ENCODE measurements around the gene NAV2.

The NAV2 gene

DNA sequence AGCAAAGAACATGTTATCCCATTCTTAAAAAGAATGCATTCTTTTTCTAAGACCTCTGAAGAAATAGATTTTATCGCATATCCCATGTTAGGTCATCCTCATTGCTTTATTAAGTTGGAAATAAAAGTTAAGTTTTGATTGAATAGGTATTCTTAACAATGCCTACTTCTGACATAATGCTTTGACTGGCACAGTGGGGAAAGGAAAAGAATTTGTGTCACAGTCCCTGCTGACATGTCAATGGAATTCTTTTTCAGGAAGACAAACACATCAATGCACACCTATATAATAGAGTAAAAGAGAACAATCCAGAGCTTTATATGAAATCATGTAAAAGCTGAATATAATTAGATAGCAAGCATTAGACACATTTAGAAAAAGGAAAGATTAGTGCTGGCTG is 341.9 kb downstream of the NAV2 start:
- TF ChIP-seq, protein P1, sequence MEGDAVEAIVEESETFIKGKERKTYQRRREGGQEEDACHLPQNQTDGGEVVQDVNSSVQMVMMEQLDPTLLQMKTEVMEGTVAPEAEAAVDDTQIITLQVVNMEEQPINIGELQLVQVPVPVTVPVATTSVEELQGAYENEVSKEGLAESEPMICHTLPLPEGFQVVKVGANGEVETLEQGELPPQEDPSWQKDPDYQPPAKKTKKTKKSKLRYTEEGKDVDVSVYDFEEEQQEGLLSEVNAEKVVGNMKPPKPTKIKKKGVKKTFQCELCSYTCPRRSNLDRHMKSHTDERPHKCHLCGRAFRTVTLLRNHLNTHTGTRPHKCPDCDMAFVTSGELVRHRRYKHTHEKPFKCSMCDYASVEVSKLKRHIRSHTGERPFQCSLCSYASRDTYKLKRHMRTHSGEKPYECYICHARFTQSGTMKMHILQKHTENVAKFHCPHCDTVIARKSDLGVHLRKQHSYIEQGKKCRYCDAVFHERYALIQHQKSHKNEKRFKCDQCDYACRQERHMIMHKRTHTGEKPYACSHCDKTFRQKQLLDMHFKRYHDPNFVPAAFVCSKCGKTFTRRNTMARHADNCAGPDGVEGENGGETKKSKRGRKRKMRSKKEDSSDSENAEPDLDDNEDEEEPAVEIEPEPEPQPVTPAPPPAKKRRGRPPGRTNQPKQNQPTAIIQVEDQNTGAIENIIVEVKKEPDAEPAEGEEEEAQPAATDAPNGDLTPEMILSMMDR (conservative IDR thresholded peaks at IDR 0.05; ENCODE audit: low read depth): no peak
- CTCF ChIA-PET: interaction anchor here (0.6 kb wide), 1 partner anchor 1633 kb away, joined by 3 read pairs; no protein-coding TSS in a partner anchor
- no peak overlapping the region for H3K27ac ChIP-seq
- DNase-seq (ENCODE audit: low spot score): no peak
- POLR2A ChIA-PET (ENCODE audit: low non-redundant PET): no interaction called here

- peak overlapping the region; percentile 98 for H3K27ac ChIP-seq
- CTCF ChIA-PET: interaction anchor here (0.6 kb wide), 1 partner anchor 1634 kb away, joined by 3 read pairs; no protein-coding TSS in a partner anchor
- POLR2A ChIA-PET (ENCODE audit: low non-redundant PET): no interaction called here
- peak; percentile 36 for DNase-seq (ENCODE audit: low spot score)
- TF ChIP-seq, protein P1 (conservative IDR thresholded peaks at IDR 0.05; ENCODE audit: low read depth): no peak
Observed at GRCh38 chr11:20055312-20055711, 342.7 kb downstream of the NAV2 start.

- TF ChIP-seq, protein P1 (conservative IDR thresholded peaks at IDR 0.05; ENCODE audit: low read depth): no peak
- POLR2A ChIA-PET (ENCODE audit: low non-redundant PET): interaction anchor here (0.6 to 1.0 kb wide), 2 partner anchors 8 to 56 kb away, joined by 3 to 4 read pairs; no protein-coding TSS in a partner anchor
- CTCF ChIA-PET: interaction anchor here (0.5 kb wide), 1 partner anchor 58 kb away, joined by 5 read pairs; no protein-coding TSS in a partner anchor
- peak; percentile 82 for DNase-seq (ENCODE audit: low spot score)
- peak overlapping the region; percentile 98 for H3K27ac ChIP-seq
Observed at GRCh38 chr11:20056109-20056949, 343.7 kb downstream of the NAV2 start.

DNA sequence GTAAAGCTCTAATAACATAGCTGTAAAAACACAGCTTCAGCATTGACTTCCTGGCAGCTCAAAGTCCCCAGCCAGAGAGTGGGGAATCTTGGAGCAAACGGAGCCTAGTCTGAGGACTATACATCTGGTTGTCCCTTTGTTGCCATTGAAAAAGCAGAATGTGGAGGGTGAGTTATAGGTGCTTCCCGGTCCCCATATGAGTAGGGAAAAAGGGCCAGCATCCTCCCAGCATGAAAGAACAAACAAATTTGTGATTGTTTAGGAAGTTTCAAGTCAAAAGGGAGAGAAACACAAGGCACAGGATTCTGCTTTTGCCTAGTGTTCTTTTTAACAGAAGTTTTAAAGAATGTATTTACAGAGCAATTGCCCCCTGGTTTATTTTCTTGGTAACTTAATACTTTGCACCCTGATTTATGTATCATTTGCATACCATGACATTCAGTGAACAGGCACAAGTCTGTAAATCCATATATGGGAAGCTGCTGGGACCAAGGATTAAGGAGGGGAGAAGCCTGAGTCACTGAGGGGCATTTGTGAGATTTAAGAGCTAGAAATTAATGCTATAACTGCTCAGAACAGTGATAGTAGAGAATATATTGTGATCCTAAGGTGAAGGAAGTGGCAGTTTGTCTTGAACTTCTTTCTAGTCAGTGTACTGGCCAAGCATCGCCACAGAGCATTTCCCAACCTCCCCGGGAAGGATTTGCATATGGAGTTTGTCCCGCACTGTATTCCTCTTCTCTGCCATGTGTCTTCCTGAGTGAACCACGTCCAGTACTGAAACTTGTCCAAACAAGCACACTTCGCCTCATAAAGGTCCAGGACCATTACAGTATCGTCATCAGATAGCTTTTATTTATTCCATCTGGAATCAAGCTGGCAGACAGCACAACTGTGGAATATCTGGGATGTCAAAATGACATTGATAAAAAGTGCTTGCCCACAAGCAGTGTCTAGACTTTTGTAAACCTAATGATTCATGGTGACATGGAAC is 344.6 kb downstream of the NAV2 start:
- CTCF ChIA-PET: interaction anchor here (0.6 to 1.4 kb wide), 3 partner anchors 22 to 54 kb away, joined by 3 to 4 read pairs (median 3); no protein-coding TSS in a partner anchor
- POLR2A ChIA-PET (ENCODE audit: low non-redundant PET): interaction anchor here (1.0 kb wide), 1 partner anchor 55 kb away, joined by 4 read pairs; no protein-coding TSS in a partner anchor
- DNase-seq (ENCODE audit: low spot score): peak; percentile 57
- peak overlapping the region; percentile 98 for H3K27ac ChIP-seq
- TF ChIP-seq, protein P1 (conservative IDR thresholded peaks at IDR 0.05; ENCODE audit: low read depth): no peak

GRCh38 chr11:20058749-20059458 is 346.3 kb downstream of the NAV2 start:
- CTCF ChIA-PET: interaction anchor here (0.7 to 1.4 kb wide), 2 partner anchors 52 to 69 kb away, joined by 3 to 4 read pairs; no protein-coding TSS in a partner anchor
- TF ChIP-seq, protein P1 (conservative IDR thresholded peaks at IDR 0.05; ENCODE audit: low read depth): no peak
- POLR2A ChIA-PET (ENCODE audit: low non-redundant PET): interaction anchor here (0.5 kb wide), 1 partner anchor 500 kb away, joined by 3 read pairs; no protein-coding TSS in a partner anchor
- DNase-seq (ENCODE audit: low spot score): no peak
- H3K27ac ChIP-seq: no peak overlapping the region
